CD1c-positive myeloid dendritic cell (primary cell): ENCODE measurements around the gene DTNBP1.
A peak's percentile ranks its signal among the peaks of the same experiment; 100 is the strongest.

Experiments
- DNase-seq: peaks from one replicate; pipeline ENCODE4 v3.0.0-alpha.2; 2016; ENCODE audit errors: extremely low spot score

The DTNBP1 gene

DNA sequence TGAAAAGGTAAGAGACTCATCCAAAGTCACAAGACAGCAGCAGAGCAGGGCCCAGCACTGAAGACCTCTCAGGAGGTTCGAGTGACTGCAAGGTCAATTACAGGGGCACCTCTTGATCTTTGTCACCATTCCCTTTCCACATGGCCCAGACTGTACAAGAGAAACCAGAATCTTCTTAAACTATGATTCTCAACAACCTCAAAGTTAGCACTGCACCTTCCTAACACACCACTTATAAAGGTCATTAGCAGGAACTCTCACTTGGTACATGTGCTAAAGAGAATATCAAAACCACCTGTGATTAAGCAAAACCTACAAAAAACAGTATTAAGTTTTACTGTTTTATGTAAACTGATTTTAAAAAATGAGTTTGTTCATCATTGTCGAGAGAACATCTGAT lies 70.2 kb downstream of the DTNBP1 start:
- no peak for DNase-seq

DNA sequence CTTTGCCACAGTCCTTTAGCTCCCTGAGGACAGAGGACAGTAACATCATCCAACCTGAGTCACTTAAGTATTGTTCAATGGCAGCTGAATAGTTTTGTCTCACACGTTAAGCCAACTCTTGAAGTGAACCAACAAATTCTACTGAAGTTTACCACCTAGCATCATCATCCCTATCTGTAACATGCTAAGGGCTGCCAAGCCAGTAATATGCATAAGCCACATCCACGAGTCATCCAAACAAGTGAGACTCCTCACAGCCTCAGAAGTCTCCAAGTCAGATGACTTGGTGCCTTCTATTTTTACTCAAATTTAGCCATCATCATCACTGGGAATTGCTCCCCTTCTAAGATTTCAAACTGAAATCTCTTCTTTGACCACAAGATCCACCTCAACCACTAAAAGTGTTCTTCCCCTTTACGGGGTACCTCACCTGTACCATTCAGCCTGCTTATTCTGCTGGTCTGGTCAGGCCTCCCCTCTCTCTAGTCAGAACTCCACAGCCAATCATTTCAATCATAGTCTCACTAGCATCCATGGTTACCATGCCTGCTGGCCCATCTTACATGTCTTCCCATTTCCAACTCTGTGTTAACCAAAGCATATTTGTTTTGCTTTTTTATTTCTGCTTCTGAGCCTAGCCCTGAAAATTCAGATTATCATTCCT lies 73.7 kb downstream of the DTNBP1 start:
- DNase-seq = no peak

DNA sequence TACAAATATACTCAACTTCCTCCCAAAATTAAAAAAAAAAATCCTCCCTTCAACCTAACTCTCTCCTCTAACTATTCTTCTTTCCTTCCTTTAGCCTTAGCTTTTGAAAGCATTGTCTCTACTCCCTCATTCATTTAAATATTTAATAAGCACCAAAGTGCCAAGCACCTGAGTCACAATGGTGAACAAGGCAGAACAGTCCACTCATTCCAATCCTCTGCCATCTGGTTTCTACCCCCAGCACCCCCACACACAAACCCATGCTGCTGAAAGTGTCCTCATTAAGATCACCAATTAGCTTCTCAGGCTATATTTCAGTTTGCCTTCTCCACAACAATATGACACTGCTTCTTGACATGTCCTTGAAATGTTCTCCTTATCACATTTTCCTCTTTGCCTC lies 76.3 kb downstream of the DTNBP1 start:
- DNase-seq = no peak

DNA sequence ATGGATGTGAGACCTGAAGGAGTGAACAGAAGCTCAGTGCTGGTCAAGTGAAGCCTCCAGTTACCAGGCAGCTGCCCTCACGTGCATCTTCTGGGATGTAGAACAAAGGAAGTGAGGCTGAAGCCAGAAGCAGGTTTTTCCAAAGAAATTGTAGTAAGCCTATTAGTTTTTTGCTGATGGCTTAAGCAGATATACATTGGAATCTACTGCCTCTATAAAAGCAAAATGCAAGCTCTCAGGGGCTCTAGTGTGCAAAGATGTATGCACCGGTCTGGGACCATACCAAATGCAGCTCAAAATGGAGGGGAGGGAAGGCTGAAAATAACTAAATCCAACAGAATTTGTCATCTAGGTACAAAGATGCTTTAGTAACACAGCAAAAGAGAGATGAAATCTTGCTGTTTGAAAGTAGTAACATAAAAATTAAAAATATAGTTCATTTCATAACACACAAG lies 77.0 kb downstream of the DTNBP1 start:
- no peak for DNase-seq

DNA sequence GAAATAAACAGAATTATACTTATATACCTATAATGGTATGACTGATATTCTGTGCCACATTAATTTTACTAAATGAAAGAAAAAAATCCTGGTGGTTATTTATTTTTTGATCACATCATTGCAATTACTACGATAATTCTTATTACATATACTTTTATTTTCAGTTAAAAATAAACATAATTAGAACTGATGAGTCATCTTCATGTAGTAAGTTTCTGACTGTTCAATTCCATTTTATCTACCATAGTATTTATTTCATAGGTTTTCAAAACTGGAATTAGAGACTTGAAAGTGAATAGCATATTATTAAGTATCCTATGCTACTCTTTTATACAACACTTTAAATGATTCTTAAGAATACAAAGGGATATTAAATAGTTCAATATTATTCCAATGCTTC lies 80.3 kb downstream of the DTNBP1 start:
- no peak for DNase-seq

DNA sequence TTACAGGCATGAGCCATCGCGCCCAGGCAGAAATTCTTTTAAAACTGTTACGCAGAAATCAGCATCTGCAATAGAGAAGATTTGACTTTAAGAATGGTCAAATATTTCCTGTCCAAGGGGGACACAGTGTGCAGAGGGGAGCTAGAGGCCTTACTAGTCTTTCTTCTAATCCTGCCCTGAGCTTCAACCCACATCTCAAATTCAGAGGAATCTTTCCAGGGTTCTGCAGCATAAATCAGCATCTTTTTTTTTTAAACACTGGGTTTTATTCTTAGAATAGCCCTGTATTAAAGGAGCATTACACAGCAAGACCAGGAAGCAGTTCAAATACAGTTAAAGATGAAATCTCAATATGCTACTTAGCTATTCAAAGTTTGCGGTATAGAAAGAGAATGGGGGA lies 81.1 kb downstream of the DTNBP1 start:
- no peak for DNase-seq

DNA sequence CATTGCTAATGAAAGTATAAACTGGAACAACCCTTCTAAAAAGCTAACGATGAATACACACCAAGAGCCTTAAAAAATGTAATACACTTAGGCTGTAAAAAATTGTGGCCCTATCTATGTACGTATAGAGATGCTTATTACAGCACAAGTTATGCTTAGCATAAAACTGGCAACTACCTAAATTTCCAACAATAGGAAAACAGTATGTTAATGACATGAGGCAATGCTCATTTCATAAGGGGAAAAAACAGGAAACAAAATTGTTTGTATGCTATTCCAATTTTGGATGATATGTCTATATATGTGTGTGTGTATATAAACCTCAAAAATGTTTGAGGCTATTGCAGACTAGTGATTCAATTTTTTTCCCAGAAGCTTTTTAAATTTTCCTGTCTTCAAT lies 82.5 kb downstream of the DTNBP1 start:
- peak; percentile 72 for DNase-seq

DNA sequence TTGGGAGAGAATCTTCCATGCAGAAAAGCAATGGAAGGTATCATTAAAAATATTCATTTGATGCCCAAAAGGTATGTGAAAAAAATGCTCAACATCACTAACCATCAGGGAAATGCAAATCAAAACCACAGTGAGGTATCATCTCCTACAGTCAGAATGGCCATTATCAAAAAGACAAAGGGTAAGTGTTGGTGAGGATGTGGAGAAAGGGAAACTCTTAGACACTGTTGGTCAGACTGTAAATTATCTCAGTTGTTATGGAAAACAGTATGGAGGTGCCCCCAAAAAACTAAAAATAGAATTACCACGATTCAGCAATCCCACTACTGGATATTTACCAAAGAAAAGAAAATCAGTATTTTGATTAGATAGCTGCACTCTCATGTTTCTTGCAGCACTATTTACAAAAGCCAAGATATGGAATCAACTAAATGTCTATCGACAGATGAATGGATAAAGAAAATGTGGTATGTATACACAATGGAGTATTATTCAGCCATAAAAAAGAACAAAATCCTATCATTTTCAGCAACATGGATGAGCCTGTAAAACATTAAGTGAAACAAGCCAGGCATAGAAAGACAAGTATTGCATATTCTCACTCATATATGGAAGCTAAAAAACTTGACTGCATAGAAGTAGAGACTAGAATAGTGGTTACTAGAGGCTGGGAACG lies 84.0 kb downstream of the DTNBP1 start:
- DNase-seq = no peak

DNA sequence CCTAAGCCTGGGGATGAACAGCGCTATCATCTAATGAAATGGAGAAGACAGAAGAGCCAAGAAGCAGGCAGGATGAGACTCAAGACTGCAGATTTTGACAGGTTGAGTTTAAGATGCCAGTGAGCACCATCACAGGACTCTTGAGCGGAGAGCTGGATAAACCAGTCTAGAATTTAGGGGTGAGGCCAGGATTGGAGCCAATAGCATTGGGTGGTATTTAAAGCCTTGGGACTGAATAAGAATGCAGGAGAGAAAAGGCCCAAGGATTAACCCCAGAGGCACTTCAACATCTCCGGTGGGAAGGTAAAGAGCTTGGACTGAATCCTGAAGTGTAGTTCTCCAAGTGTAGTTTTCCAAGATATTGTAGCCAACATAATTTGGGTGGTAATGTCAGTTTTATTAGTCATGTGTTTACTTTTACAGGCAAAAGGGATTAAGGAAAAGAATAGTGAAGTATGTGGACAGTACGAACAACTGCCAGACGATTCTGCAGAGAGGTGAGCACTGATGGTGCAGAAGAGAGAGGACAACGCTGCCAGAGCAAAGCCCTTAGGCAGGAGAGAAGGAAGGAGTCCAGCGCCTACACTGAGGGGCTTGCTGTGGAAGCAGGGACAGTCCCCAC lies 85.2 kb downstream of the DTNBP1 start:
- no peak for DNase-seq

DNA sequence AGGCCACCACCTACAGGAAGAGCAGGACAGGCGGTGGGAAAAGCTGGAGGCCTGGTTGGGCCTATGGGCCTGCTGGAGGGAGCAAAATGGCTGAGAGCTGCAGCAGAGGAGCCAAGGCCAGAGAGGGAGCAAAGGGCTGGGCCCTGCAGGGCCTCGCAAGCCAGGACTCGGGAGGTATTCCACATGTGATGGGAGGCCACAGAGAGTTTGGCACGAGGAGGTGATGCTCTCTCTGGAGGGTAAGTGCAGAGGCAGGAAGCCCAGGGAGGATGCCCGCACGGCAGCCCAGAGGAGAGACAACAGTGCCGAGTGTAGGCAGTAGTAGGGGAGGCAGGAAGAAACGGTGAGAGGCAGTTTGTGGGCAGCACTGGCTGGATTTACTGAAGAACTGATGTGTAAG lies 85.7 kb downstream of the DTNBP1 start:
- DNase-seq = no peak

DNA sequence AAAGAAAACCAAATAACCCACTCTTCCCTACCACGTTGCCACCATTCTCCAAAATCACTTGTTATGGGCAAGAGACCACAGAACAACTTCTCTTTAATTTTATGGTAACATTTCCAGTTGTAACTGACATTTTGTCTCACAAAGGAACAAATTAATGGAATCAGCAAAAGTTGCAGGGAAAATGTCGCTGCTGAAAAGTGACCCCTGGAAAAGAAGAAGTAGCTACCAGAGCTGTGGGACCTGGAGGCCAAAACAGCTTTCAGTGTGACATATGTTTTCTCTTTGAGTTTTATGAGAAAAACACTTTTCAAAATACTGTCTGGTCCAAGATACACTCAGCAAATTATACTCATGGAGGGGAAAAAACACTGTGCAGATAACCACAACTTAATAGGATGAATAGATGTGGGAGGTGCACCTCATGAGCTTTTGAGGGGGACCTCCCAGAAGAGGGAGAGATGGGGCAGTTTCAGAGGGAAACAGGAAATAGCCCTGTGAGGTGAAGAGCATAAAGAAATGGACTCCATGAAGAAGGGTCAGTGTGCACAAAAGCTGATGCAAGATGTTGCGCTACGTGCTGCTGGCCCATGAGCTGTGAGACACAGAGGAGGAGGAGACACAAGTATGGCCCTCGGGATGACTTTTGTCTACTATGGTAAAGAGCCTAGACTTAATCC lies 87.3 kb downstream of the DTNBP1 start:
- DNase-seq = peak; percentile 55

DNA sequence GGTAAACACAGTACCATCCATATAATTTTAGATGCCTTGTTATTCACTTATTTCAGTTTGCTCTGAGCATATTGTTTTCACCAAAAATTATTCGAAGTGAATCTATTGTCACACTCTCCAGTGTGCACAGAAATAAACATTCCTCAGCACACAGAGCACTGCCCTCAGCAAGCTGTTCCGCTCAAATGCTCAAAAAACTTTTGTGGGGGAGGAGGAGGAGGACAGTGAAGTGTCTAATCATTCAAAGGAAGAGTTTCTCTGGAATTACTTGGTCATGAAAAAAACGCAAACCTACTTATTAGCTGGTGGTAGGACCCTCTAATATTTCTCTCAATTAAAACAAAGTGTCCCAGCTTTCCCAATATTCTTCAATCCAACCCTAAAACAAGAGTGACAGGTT lies 88.3 kb downstream of the DTNBP1 start:
- no peak for DNase-seq

DNA sequence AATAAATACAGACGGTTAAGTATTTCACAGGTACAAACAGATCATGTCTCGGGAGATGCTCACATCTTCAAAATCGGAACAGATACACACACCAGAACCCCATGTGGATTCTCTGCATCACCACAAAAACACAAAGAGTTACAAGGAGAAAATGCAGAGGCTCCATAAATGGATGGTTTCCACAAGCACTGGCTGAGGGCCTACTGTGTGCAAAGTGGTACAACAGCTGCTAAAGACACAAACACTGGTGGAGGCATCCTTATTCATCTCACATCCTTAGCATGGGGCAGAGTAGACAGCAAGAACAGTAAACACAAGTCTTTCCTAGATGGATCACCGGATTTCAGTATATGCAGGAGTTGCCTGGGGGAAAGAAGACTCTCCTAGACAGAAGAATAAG lies 88.8 kb downstream of the DTNBP1 start:
- no peak for DNase-seq

DNA sequence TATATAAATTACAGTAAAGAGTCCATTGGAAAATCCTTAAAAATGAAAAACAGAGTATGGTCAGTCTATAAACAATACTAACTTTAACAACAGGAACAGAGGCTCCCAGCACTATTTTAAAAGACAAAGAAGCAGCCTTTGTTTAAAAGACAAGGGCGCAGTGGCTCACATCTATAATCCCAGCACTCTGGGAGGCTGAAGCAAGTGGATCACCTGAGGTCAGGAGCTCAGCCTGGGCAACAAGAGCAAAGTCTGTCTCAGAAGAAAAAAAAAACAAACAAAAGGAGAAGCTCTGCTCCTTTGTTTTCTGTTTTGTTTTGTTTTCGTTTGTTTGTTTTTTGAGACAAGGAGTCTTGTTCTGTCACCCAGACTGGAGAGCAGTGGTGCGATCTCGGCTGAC lies 89.4 kb downstream of the DTNBP1 start:
- no peak for DNase-seq

DNA sequence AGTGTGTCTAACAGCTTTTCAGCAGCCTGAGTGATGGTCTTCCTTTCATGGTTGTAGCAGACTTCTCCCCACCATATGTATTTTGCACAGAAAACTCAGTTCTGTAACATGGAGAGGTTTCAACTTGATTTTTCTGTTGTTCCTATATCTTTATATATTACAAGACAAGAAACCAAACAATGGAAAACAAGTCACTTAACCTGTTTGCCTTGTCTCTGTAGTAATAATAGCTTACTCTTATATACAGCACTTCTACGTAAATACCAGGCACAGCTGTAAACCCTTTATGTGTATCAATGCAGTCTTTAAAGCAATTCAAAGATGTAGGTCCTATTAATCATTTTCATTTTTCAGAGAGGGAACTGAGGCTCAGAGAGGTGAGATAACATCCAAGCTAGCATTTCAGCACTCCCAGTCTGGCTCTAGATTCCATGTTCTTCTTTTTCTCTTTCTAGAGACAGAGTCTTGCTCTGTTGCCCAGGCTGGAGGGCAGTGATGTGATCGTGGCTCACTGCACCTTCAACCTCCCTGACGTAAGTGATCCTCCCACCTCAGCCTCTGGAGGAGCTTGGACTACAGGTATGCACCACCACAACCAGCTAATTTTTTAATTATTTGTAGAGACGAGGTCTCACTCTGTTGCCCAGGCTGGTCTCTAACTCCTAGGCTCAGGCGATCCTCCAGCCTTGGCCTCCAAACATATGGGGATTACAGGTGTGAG lies 90.4 kb downstream of the DTNBP1 start:
- no peak for DNase-seq

DNA sequence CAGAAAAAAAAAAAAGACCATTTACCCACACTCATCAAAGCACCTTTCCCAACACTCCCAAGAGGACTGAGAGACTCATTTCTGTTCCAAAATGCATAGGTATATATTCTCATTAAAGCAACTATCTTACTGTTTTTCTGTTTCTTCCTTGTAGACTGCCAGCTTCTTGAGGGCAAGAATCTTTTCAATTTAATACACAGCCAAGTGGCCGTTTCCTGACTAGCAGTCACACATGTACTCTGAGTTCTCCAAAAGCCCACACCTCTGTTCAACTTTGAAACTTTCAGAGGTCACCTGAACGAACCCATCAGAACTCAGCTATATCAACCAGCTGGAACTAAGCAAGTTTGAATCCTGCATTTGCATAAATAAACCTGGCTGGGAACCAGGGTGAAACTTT lies 92.7 kb downstream of the DTNBP1 start:
- DNase-seq = no peak

DNA sequence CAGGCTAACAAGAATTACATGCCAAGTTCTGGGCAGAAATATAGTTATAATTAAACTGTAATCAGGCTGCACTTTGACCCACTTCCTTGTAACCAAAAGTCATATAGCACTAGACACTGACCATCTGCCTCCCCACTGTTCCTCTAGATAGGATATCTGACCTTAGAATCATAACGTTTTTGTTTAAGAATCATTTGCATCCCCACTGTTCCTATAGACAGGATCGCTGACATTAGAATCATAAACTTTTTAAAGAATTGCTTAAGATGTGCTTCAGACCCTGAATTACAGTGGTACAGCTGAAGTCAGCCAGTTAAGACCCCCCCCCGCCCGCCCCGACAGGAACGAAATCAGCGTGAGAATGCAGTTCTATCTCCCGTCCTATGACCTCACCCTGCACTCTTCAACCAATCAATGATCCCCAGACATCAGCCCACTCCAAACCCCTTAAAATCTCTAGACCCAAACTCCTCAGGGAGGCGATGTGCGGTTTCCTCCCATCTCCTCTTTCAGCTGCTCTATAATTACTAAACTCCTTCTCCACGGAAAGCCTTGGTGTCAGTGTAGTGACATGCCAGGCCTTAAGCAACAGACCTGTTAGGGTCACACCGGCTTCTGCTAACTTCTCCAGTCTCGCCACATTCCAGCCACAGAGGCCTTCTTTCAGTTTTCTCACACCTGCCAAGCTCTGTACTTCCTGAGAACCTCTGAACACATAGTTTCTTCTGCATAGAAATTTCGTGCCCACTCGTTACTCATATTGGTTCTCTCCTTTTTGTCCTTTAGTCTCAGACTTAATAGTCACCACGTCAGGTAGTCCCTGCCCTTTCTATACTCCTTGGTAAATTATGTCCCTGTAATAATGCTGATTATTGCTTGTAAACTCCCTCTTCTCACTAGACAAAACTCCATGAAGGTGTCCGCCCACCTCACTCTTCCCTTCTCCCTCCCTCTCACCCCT lies 93.5 kb downstream of the DTNBP1 start:
- no peak for DNase-seq

DNA sequence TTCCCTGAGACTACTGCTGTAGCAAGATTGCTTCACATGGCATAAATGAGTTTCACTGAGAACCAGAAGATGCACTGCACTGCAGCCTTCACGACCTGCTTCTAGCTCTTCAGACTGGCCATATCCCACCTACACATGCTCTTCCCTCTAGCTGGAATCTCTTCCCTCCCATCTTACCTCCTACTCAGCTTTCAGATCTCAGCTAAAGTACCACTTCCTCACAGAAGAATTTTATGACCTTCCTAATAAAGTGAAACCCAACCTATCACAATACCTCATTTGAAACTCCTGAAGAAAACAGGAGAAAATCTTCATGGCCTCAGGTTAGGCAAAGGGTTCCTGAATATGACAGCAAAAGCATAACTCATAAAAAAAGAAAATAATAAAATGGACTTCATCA lies 99.9 kb downstream of the DTNBP1 start:
- DNase-seq = peak; percentile 42

DNA sequence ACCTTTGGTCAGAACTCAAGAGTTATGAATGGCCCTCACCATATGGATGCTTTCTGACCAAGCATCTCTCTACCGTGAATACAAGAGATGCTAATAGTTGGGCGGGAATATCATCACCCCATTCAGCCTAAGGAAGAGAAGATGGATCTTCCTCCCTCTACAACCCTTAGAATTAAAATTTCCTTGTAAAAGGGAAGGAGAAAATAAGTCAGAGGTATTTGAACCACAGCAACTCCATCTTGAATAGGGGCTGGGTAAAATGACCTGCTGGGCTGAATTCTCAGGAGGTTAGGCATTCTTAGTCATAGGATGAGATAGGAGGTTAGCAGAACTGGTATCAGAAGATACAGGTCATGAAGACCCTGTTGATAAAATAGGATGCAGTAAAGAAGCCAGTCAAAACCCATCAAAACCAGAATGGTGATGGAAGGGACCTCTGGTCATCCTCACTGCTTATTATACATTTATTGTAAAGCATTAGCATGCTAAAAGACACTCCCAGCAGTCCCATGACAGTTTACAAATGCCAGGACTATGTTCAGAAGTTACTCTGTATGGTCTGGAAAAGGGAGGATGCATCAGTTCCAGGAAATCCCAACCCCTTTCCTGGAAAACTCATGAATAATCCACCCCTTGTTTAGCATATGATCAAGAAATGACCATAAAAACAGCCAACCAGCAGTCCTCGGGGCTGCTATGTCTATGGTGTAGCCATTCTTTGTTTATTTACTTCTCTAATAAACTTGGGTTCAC lies 101.2 kb downstream of the DTNBP1 start:
- no peak for DNase-seq

DNA sequence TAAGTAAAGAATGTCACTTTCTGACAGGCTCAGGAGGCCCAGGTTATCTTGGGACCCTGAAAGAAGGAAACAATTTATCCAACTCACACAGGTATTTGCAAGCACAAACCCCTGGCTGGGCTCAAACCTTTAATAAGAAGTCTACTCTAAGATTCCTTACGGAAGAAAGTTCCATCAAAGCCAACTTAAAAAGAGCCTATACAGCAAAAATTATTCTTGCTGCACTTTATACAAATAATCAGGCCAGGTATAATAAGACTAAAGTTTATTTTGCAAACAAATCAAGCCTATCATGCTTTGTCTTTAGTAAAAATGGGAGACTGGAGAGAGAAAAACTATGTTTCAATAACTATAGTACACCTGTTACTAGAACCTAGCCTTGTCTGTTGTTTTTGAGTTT lies 102.1 kb downstream of the DTNBP1 start:
- no peak for DNase-seq
